Left cardiac atrium (tissue), 4 donors: ENCODE measurements around the gene LCN9. TPM values are rescaled to one million over a fixed set of nuclear protein-coding genes. Genes with fewer than 3 reads are reported as not detected.

Experiments used
- ATAC-seq, 2 donors: fragments of 200-7000 bp; cut with Tn5 transposase; one replicate each; pipeline ENCODE4 v1.9.1; 2020; ENCODE audit warnings: mild to moderate bottlenecking in 2 of 2, moderate library complexity in 2 of 2
- DNase-seq: peaks from one replicate; pipeline ENCODE4 v3.0.0-alpha.2; 2020
- intact Hi-C, 2 donors: fragments of 100-400 bp; cut with DNase I; formaldehyde crosslinking; loops; one replicate each; pipeline versions ENCODE4 v1.14.1 to v1.15.1; 2022 to 2023
- total RNA-seq, 2 donors: library from RNA; stranded (reverse); fragmentation: NEBNext Ultra II Directional; extraction: Animal tissue kit (Norgen Biotek cat#: 25700); gene quantifications; one replicate each; pipeline ENCODE4 v1.2.1, GENCODE V29; 2021
- donor health status: DM: no; HTN: yes; CAD: no.
- donor health status: DM: no; HTN: yes; CAD: no; lungs with severe emphysema.
- donor health status: DM: yes; HTN: yes; CAD: no.
- donor health status: Dilated cardiomyopathy.

LCN9 gene
- total RNA-seq, 2 donors from 2014 or later: not detected

DNA sequence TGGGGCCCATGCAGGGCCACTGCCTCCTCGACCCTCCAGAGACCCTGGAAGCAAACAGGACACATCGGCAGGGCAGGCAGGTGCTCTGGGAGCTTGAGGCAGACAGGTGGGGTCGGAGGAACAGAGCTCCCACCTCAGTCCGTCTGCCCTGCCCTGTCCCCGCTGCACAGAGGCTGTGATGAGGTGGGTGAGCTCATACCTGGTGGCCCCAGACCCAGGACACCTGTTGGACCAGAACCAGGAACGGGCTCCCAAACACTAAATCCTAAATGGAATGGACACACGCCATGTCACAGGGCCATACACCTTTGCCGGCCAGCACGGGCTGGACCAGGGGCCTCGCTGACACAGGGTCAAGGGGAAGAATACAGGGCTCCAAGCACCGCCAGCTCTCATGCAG lies 30.7 kb downstream of the LCN9 start:
- DNase-seq: no peak
- ATAC-seq: no peak
- intact Hi-C loops: no loop called here

DNA sequence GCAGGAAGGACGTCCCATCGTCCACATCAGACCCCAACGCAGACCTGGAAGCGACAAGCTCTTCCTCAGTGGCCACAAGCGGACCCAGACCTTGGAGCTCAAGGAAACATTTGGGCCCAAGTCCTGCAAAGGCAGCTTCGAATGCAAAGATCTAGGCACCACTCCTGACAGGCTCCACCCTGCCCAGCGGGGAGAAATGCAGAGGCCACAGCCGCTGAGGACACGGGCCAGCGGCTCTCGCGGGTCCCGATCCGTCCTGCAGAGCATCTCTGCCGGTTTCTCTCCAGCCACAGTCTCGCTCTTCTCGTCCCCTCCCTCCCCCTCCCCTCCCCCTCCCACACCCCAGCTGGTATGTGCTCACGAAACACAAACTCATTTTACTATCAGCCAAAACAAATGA lies 31.3 kb downstream of the LCN9 start:
- intact Hi-C loops: no loop called here
- no peak for ATAC-seq
- no peak for DNase-seq

DNA sequence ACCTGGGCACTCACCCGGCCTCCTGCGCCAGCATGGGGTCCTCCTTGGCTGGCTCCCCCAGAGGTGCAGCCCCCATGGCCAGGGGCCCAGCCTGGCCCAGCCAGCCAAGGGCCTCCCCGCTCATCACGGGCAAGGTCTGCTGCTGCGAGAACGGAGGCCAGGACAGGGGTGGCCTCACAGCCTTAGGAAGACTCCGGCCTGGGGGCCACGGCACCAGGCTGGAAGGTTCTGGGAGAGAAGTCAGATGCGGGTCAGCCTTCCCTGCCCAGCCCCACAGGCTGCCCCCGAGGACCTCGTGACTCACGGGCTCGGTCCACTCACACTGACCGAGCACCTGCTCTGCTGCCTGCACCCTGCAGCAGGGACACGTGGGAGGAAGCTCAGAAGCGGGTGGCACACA lies 31.9 kb downstream of the LCN9 start:
- DNase-seq (no peak), ATAC-seq (no peak)
- intact Hi-C loops: no loop called here

DNA sequence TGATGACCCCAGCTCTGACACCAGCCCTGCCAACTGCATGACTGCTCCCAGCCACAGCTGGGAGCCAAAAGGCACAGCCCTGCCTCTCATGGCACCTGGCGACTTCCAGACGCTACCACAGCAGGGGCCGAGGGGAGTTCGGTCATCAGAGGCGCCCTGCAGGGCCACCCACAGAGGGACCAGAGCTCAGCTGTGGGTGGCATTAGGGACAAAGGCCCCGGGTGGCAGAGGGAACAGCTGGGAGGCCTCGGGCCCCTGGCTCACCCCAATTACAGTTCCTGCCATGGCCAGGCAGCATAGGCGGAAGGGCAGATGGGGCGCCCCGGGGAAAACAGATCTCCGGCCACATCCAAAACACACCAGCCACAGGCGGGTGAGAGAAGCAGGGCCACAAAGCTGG lies 32.5 kb downstream of the LCN9 start:
- ATAC-seq (no peak), DNase-seq (no peak)
- intact Hi-C loops: no loop called here

DNA sequence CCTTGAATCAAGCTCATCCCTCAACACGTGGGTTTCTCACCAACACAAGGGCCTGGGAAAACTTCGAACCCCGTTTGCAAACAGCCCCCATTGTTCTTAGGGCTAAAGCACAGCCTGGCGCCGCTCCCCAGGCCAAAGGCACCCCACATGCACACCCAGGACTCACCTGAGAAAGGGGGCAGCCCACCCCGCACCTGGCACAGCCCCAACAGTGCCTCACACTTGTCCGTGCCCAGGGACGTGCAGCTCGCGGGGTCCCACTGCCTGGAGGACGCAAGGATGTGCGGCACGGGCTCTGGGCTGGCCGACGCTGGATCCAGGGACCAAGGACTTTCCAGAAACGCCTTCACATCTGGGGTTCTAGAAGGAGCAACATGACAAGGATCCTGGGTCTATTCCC lies 33.3 kb downstream of the LCN9 start:
- no peak for DNase-seq
- no peak for ATAC-seq
- intact Hi-C loops: no loop called here

DNA sequence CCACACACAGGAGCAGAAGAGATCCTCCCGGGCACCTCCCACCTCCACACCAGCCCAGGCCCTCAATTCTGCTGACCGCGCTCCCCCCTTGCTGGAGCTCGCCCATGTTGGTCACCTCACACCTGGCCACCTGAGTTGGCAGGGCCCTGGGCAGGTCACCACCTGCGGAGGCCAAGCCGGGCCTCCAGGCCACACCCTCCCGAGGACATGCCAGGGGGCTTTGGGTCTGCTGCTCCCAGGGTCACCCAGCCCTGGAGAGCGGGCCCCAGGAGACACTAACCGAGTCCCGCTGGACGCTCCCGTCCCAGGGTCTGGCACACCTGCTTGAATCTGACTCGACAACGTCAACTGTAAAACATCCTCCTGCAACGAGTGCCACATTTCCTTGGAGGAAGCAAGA lies 34.1 kb downstream of the LCN9 start:
- DNase-seq: no peak
- intact Hi-C loops: no loop called here
- no peak for ATAC-seq

DNA sequence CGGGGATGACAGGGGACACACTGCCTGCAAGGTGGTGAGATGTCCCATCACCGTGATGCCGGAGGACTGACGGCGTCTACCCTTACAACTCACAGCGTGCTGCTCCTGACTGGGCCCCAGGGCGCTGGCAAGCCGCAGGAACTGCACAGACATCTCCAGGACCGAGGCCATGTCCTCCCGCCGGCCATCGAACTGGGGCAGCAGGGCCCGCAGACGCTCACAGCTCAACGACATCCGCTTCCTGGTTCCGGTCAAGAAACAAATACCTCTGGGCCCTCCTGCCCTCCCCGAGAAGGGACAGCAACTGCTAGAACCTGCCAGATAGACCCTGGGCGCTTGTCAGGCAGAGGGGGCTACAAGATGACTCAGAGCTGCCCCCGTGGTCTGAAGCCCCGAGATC lies 35.1 kb downstream of the LCN9 start:
- ATAC-seq: no peak
- DNase-seq: no peak
- intact Hi-C loops: no loop called here

DNA sequence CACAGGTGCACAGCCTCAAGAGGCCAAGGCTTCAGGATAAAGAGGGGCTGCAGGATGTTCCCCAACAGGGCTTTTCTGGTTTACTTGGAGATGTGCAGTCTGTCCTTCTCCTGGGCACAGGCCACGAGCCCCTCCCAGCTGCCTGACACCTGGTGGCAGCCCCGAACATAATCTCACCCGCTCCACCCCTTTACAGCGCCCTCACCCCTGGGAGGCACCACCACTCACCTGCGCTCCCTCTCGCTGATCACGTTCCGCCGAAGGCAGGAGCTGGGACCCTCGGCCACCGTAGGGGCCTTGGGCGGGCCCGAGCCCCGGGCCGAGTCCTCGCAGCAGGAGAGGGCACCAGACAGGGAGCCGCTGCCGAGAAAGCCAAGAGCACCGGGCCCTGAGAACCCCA lies 35.7 kb downstream of the LCN9 start:
- intact Hi-C loops: no loop called here
- ATAC-seq (no peak), DNase-seq (no peak)

DNA sequence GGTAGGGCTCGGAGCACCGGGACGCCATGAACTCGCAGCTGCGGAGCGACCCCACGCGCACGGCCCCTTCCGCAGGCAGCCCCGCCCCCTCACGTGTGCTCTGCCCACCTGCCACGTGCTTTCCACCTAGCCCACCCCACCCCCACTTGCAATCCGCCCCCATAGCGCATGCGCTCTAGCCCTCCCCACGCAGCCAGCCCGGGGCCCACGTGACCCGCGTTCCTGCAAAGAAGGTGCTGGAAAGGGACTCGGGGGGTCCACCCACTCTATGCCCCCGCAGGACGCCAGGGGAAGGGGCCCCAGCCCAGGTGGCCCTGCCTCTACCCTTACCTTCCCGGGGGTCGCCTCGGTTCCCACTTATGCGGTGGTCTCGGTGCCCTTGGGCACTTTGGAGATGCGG lies 36.3 kb downstream of the LCN9 start, which contains the start of gene SOHLH1:
TSS of gene SOHLH1 (minus strand) at position 42 of the 400 bp plus-strand sequence. CDS start at position 28, 14 bp downstream.
- no peak for DNase-seq
- ATAC-seq: no peak
- intact Hi-C loops: no loop called here

DNA sequence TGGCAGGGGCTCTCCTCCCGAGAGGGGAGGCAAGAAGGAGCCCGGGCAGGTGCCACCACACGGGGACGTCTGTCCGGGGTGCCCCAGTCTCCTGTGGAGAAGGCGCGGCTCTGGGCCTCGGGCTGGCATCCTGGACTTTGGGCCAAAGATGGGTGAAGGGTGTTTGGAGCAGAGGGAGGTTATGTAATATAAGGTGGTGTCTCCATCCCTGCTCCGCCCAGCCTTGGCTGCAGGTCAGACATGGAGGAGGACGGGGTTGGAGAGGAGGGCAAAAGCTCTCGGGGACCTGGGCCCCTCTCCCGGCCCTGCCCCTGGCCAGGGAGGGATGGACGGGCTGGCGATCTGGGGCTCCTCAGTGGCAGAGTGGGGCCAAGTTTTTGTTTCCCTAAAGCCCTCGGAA lies 37.4 kb downstream of the LCN9 start:
- no peak for DNase-seq
- intact Hi-C loops: no loop called here
- peak in 1 of 2 donors; percentile 23 for ATAC-seq

DNA sequence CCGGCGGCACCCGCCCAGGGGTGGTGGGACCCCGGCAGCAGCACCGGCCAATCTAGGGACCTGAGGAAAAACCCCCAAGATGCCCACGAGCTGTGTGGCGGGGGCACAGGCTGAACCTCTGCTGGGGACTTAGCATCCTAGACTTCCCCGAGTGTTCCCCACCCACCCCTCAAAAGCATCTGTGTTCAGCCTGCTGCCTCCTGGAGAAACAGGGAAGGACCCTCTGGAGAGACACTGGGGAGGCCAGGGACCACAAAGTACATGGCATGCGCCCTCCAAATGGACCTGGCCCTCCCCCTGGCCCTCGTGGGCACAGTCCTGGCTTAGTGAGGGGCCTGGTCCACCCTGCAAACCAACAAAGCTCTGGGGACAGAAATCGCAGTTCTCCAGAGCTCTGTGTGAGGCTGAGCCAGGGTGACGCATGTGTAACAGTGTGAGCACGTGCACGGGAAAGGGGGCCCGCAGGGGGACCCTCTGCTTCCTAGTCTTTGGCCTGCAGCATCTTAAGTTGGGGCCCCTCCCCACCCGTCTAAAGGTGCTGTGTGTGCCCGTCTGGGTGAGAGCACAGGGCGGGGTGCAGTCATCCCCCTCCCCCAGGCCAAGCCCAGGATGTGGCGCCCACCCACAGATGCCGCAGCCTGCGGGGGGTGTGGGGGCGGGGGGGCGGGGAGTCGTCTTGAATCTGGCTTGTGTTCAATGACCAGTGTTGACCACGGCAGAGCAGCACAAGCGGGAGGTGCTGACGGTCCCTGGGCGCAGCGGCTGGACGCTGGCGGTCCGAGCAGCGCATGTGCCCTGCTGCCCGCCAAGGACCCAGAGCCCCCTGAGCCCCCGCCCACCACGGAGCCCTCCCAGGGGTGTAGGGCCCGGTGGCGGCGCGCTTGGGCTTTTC lies 38.2 kb downstream of the LCN9 start:
- peak in 1 of 2 donors; percentile 5 for ATAC-seq
- no peak for DNase-seq
- intact Hi-C loops: no loop called here

DNA sequence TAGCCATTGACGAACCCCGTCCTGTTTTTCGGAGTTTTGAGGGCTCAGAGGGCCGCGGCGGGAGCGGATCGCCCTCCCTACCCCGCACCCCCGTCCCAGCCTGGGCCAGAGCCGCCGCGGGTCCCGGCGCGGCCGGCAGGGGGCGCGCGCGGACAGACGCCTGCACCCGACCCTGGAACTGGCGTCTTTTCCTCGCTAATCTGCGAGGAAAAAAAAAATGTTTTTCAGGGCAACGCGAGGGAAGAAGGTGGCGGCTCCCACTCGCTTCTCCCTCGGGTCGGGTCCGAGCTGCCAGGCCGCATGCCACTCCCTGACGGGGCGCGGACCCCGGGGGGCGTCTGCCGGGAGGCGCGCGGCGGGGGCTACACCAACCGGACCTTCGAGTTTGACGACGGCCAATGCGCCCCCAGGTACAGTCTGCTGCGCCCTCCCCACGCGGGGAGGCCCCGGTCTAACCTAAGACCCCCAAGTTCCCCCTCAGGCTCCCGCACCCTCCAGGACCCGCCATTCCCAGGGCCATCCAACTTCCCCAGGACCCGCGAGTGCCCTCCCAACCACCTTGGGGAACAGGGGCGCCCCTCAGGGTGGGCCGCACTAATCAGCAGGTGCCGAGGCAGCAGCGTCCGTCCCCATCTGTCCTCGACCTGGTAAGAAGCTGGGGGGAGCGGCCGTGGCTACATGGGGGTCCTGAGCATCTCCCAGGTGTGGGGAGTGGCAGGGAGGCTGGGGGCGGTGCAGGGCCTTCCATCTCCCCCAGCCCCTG lies 39.0 kb downstream of the LCN9 start, which contains the start of gene KCNT1:
TSS of gene KCNT1 (plus strand) at position 227 of the 763 bp plus-strand sequence. CDS start at position 301, 74 bp downstream.
- DNase-seq (no peak), ATAC-seq (peak; percentile 70 to 77)
- intact Hi-C loops: no loop called here

DNA sequence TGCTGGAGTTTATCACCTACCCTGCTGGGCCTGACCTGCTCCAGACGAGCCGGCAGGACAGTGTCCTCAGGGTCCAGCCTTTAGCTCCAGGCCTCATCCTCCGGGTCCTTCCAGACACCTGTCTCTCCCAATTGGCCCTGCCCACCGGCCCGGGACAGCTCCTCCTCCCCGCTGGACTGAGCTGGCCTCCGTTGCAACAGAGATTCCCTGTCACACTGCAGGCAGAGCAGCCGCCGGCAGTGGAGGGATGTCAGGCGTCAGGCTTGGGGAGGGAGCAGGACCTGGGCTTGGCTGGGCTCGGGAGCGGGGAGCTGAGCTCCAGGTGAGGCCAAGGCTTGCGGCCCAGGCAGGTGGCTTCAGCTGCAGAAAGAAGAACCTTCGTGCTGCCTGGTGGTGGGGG lies 40.6 kb downstream of the LCN9 start:
- no peak for ATAC-seq
- no peak for DNase-seq
- intact Hi-C loops: no loop called here

DNA sequence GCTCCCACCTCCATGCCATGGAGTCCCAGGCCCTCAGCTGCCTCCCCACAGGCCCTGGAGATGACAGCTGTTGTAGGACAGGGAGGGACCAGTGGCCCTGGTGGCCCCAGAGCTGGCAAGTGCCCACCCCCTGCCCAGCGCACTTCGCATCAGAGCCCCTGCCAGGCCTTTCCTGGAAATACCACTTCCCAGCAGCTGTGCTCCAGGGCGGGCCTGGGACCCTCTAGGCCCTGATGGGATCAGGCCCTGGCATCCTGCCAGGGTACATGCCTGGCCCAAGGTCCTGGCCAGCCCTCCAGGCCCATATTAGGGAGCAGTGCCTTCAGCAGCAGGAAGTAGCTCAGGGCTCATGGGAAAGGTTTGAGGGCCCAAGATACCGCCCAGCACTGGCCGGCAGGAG lies 41.4 kb downstream of the LCN9 start:
- no peak for ATAC-seq
- DNase-seq: no peak
- intact Hi-C loops: no loop called here

DNA sequence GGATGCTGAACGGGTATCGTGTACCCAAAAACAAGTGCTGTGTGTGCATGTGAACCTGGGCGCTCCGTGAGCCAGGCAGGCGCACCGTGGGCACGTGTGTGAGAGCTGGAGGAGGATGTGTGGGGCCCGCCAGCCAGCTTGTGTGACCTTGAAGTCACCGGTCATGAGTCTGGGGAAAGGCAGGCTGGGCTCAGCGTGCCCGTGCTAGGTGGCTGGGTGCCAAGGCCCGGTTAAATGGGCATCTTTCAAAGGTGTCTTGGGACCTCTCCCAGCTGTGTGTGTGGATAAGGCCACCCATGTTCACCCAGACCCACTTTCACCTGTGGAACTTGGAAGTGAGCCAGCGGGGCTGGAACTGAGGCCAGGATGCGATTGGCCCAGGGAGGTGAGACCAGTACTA lies 42.3 kb downstream of the LCN9 start:
- ATAC-seq: no peak
- no peak for DNase-seq
- intact Hi-C loops: no loop called here

DNA sequence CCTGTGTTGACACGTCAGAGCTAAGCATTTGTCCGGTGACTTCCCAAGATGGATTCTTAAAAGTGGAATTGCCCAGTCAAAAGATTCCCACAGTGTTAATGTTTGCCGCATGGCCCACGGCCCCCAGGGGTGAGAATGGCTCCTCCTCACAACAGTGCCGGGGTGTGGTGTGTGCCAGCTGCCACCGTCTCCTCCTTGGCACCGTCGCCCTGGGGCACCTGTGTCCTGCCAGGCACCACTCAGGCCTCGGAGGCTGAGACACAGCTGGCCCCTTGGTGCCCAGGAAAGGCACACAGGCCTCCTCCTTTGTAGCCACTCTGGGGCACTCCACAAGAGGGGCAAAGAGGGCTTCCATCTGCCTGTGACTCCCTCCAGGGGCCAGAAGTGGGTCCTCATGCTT lies 43.2 kb downstream of the LCN9 start:
- DNase-seq (no peak), ATAC-seq (no peak)
- intact Hi-C loops: no loop called here

DNA sequence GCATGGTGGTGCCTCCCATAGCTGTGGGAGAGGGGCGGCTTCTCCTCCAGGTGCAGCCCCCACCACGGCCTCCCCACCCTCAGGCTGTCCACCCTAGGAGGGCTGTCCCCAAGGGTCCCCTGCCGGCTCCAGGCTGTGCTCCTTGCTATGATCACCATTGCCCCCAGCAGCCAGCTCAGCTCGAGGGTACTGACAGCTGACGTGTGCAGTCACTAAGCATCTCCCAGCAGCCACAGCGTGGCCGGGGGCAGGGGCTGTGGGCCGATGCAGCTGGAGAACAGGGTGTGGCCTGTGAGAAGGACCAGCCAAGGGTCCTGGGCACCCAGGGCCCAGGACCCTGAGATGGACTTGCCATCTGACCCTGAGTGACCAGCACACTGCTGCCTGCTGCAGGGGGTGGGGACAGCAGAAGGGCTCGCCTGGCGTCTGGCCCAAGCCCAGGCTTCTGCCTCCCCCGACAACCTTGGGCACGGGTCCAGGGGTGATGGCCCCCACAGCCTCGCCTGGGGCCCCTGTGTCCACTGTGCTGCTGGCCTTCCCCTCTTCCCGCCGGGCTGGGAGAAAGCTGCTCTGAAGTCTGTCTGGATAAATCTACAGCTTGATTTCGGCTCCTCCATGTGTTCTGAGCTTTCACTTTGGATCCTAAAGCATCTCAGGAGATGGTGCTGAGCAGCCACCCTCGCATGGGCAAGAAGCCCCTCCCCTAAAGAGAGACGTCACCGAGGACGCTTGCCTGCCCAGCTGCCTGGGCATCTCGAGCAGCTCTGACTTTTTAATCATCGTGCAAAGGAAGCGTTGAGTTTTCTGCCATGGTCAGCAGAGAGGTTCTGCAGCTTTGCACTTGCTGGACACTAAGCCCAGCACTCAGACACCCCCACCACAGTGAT lies 44.4 kb downstream of the LCN9 start:
- no peak for ATAC-seq
- DNase-seq: no peak
- intact Hi-C loops: no loop called here

DNA sequence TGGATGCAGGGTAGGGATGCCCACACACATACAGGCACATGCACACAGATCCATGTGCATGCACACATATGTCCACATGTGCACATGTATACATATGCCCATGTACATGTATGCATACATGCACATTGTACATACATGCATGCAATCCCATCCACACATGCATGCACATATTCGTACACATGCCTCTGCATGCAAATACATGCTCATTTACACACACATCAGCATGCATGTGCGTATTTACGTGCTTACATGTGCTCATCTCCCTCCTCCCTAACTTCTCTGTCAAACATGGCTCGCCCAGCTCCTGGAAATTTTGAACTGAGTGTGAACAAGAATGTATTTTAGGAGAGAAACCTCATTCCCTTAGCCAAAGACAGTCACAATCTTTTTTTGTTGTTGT lies 45.1 kb downstream of the LCN9 start:
- DNase-seq (no peak), ATAC-seq (no peak)
- intact Hi-C loops: no loop called here

DNA sequence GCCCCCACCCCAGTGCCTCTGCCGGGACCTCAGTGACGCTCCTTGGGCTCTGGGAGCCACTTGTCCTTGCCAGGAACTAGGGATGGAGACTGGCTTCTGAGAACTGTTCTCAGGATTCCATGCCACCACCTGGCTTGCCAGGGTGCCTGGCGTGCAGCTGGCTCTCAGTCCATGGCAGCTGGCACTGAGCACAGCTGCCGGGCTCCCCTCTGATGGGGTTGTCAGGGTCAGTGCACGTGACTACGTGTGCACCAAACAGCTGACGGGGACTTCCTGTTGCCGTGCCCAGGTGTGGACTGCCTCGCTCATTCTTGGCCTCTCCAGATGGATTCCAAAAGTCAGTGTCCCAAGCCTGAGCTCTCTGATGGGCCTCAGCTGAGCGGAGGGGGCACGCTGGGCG lies 48.3 kb downstream of the LCN9 start:
- intact Hi-C loops: no loop called here
- ATAC-seq: no peak
- DNase-seq: no peak

DNA sequence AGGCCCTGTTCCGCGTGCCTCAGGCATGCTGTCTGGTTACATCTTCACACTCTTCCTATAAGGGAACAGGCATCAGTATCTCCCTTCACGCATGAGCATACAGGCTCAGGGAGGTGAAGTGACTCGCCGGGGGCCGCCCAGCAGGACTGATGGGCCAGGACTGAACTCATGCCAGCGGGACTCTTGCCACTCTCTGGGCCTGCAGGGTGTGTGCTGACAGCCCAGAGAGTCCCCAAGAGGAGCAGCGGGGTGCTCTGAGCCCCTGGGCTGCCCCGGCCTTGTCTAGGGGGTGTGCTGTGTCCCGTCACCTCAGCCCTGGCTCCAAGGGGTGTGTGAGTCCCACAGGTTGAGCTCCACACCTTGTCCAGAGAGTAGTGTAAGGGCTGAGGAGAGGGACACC lies 48.8 kb downstream of the LCN9 start:
- ATAC-seq: no peak
- DNase-seq: no peak
- intact Hi-C loops: no loop called here
